ENCODE data around the gene PNKD. TPM values are rescaled to one million over a fixed set of nuclear protein-coding genes. Genes with fewer than 3 reads are reported as not detected.
"Not testable (repeated sequence)": the region's sequence is repeated elsewhere in the genome, so short reads cannot be mapped to it uniquely, and the experiment has no call there.

Gene PNKD
- total RNA-seq, 1 donor from 2014 or later, result 13.5 TPM

GRCh38 chr2:218306184-218306920 lies 36.0 kb downstream of the PNKD start:
- Histone ChIP-seq H3K4me2 (no peak overlapping the region), H3K27ac (no peak overlapping the region), H3K9ac (no peak overlapping the region), H3K9me3 (ENCODE audit: low read depth) (no peaks in the 10 kb centered on the region), H3K4me1 (no peaks in the 10 kb centered on the region), H3K36me3 (no peaks in the 10 kb centered on the region), H4K20me1 (ENCODE audit: low read depth) (no peaks in the 10 kb centered on the region), H3K27me3 (no peaks in the 10 kb centered on the region), H3K79me2 (ENCODE audit: low read depth) (no peaks in the 10 kb centered on the region), H3K4me3 (no peak overlapping the region), H2AFZ (replicated peaks) (no peak overlapping the region), H3F3A (ENCODE audit: low read depth) (no peaks in the 10 kb centered on the region)
- Mint-ChIP-seq H3K27me3 (ENCODE audit: insufficient read depth, low read depth) (peaks cover 15% of the 10 kb centered on the region), H3K4me3 (no peak overlapping the region), H3K36me3 (no peaks in the 10 kb centered on the region), H3K27ac (no peak overlapping the region), H3K9me3 (no peaks in the 10 kb centered on the region), H3K4me1 (peaks cover 5% of the 10 kb centered on the region)
- no peak for DNase-seq (ENCODE audit: low spot score)
- TF ChIP-seq EZH2phosphoT487 (IDR thresholded peaks at IDR 0.05) (no peak), CTCF (IDR thresholded peaks at IDR 0.05) (no peak), EZH2 (IDR thresholded peaks at IDR 0.05) (no peak)

DNA sequence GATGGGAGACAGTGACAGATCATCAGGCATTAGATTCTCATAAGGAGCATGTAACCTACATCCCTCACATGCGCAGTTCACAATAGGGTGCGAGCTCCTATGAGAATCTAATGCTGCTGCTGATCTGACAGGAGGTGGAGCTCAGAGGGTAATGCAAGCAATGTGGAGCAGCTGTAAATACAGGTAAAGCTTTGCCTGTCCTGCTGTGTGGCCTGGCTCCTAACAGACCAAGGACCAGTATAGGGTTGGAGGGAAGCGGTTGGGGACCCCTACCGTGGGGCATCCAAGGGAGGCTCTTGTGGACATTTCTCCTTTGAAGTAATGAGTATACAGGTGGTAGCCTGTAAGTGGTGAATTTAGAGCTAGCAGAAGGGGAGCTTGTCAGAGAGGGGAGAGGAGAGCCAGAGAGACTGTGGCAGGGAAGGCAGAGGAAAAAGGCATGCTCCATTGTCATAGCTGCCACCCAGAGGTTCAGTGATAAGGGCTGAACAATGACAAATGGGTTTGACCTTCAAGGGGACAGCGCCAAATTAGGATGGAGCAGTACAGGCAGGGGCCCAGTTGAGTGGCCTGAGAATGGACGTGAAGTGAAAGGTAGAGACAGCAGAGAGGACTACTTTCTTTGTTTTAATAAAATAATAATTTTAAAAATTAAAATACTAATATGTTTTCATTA lies 37.2 kb downstream of the PNKD start:
- Histone ChIP-seq H4K20me1 (ENCODE audit: low read depth) (no peaks in the 10 kb centered on the region), H3K9ac (no peak overlapping the region), H3K79me2 (ENCODE audit: low read depth) (no peaks in the 10 kb centered on the region), H3K27ac (no peak overlapping the region), H3K9me3 (ENCODE audit: low read depth) (no peaks in the 10 kb centered on the region), H3K36me3 (no peaks in the 10 kb centered on the region), H3K27me3 (no peaks in the 10 kb centered on the region), H3K4me2 (no peak overlapping the region), H3F3A (ENCODE audit: low read depth) (peaks cover 5% of the 10 kb centered on the region), H3K4me3 (no peak overlapping the region), H3K4me1 (peaks cover 7% of the 10 kb centered on the region), H2AFZ (replicated peaks) (no peak overlapping the region)
- Mint-ChIP-seq H3K36me3 (no peaks in the 10 kb centered on the region), H3K4me1 (peaks cover 12% of the 10 kb centered on the region), H3K9me3 (no peaks in the 10 kb centered on the region), H3K27ac (no peak overlapping the region), H3K4me3 (no peak overlapping the region), H3K27me3 (ENCODE audit: insufficient read depth, low read depth) (peaks cover 15% of the 10 kb centered on the region)
- TF ChIP-seq EZH2 (IDR thresholded peaks at IDR 0.05) (no peak), EZH2phosphoT487 (IDR thresholded peaks at IDR 0.05) (no peak), CTCF (IDR thresholded peaks at IDR 0.05) (no peak)
- no peak for DNase-seq (ENCODE audit: low spot score)

DNA sequence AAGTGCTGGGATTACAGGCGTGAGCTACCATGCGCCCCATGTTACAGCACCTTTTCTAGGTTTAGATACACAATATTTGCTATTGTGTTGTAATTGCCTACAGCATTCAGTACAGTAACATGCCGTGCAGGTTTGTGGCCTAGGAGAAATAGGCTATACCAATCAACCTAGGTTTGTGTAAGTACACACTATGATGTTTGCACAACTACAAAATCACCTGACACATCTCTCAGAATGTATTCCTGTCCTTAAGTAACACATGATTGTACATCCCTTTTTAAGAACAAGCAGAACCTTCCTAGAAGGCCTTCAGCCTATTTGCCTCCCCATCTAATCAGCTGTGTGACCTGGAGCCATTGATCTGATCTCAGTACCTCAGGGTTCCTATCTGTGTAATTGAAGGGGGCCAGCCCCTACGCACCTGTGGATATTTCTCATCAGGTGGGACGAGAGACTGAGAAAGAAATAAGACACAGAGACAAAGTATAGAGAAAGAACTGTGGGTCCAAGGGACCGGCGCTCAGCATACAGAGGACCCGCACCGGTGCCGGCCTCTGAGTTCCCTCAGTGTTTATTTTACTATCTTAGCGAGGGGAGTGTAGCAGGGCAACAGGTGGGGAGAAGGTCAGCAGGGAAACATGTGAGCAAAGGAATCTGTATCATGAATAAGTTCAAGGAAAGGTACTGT lies 40.7 kb downstream of the PNKD start:
- DNase-seq (ENCODE audit: low spot score), result no peak
- Histone ChIP-seq H3K4me2 (no peak overlapping the region), H4K20me1 (ENCODE audit: low read depth) (no peaks in the 10 kb centered on the region), H3K27ac (no peak overlapping the region), H2AFZ (replicated peaks) (no peak overlapping the region), H3K79me2 (ENCODE audit: low read depth) (no peaks in the 10 kb centered on the region), H3K9ac (no peak overlapping the region), H3F3A (ENCODE audit: low read depth) (peaks cover 5% of the 10 kb centered on the region), H3K27me3 (no peaks in the 10 kb centered on the region), H3K36me3 (no peaks in the 10 kb centered on the region), H3K4me1 (peaks cover 7% of the 10 kb centered on the region), H3K4me3 (no peak overlapping the region), H3K9me3 (ENCODE audit: low read depth) (no peaks in the 10 kb centered on the region)
- Mint-ChIP-seq H3K4me1 (peaks cover 12% of the 10 kb centered on the region), H3K27me3 (ENCODE audit: insufficient read depth, low read depth) (peaks cover 5% of the 10 kb centered on the region), H3K27ac (peak overlapping the region; percentile 36), H3K4me3 (no peak overlapping the region), H3K36me3 (no peaks in the 10 kb centered on the region), H3K9me3 (no peaks in the 10 kb centered on the region)
- TF ChIP-seq EZH2phosphoT487 (IDR thresholded peaks at IDR 0.05) (no peak), CTCF (IDR thresholded peaks at IDR 0.05) (no peak), EZH2 (IDR thresholded peaks at IDR 0.05) (no peak)

GRCh38 chr2:218311541-218312266 lies 41.4 kb downstream of the PNKD start:
- not testable (repeated sequence) for H3F3A ChIP-seq (ENCODE audit: low read depth); H3K4me1 ChIP-seq; H3K9me3 ChIP-seq (ENCODE audit: low read depth); H3K4me3 ChIP-seq; H3K9me3 Mint-ChIP-seq; H3K27me3 ChIP-seq; H3K79me2 ChIP-seq (ENCODE audit: low read depth); H3K36me3 ChIP-seq; DNase-seq (ENCODE audit: low spot score); H3K36me3 Mint-ChIP-seq; H3K4me3 Mint-ChIP-seq; H3K27me3 Mint-ChIP-seq (ENCODE audit: insufficient read depth, low read depth); H4K20me1 ChIP-seq (ENCODE audit: low read depth); H3K9ac ChIP-seq
- peak overlapping the region; percentile 98 for H2AFZ ChIP-seq (replicated peaks)
- peak overlapping the region; percentile 36 for H3K27ac Mint-ChIP-seq
- peak overlapping the region; percentile 38 for H3K4me2 ChIP-seq
- peaks cover 12% of the 10 kb centered on the region for H3K4me1 Mint-ChIP-seq
- peak overlapping the region; percentile 58 for H3K27ac ChIP-seq

All from neural progenitor cell (in vitro differentiated cells).